DMS153 treated with DMSO at 0.1 percent for 48 hours (cell line): ENCODE data around the gene GALNT6.
"Not testable (repeated sequence)": the region's sequence is repeated elsewhere in the genome, so short reads cannot be mapped to it uniquely, and the experiment has no call there.

ENCODE experiments used
- DNase-seq: peaks from one replicate; lab custom pipeline; 2025; ENCODE audit not compliant: unreplicated experiment; lab: John Stamatoyannopoulos, UW

The GALNT6 gene

DNA sequence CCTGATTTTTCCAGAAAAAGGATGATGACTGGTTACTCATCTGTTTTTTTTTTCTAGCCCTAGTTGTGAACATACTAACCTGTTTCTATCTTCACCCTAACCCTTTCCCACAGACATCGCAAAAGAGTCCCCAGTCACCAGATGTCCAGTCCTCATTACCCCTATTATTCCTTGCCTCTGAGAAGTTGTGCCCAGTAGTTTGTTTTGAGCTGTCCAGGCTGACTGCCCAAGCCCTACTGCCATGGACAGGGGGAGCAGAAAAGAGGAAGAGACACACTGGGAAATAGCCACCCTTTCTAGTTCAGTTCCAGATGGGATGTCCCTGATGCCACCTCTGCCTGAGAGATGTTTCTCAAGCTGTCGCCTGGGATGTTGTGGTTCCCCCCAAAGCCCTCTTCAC lies 30.9 kb downstream of the GALNT6 start:
- DNase-seq, result no peak

DNA sequence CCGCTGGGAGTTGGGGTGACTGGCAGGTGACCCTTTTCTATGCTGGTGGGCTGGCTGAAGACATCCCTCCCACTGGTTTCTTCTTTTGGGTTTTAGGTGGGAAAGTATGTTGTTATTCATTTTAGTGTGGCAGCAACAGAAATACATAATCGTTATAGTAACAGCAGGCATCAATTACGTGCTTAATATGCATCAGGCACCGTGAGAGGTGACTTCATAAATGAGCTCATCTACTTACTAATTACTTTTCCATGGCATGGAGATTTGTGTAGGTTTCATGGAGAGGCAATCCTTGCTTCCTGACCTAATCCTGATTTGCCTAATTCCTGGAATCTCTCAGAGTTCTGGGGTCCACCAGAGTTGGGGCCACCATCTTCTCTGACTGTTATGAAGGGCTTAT lies 31.4 kb downstream of the GALNT6 start:
- no peak for DNase-seq

DNA sequence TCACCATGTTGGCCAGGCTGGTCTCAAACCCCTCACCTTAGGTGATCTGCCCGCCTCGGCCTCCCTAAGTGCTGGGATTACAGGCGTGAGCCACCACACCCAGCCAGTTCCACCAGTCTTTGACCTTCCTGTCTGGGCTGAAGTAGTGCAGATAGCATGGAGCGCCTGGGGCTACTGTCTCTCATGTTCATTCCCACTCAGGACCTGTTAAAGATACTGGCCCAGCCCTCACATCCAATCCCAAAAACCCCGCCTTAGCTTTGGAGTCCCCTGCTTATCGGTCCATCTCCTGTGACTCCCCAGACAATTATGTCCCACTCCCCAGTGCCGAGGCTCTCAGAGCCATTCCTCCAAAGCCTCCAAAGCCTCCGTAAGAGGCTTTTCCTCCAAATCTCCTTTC lies 32.7 kb downstream of the GALNT6 start:
- DNase-seq, result no peak

DNA sequence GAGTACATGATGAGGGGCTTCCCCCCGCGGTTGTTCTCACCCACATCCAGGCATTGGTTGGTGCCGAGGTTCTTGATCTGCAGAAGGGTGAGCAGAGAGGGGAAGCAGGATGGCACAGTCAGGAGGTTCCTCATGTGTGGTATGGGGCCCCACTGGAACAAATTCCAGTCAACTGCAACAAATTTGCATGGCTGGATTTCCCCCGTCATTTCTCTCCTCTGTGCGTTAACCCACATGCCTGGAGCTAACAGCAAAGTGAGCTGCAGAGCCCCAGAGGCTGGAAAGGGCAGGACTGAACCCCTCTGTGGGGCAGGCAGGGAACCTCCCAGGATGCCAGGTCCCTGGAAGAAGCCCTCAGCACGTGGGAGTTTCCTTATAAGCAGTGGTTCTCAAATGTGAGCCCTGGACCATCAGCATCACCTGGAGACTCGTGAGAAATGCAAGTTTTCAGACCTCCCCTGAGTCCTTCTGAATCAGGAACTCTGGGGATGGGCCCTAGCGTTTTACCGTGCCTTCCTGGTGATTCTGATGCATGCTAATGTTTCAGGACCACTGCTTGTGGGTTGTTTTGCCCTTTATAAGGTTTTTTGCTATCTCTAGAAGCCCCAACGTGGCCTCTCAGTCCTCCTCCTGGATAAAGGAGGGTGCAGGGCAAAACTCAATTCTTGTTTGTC lies 33.7 kb downstream of the GALNT6 start:
- no peak for DNase-seq

DNA sequence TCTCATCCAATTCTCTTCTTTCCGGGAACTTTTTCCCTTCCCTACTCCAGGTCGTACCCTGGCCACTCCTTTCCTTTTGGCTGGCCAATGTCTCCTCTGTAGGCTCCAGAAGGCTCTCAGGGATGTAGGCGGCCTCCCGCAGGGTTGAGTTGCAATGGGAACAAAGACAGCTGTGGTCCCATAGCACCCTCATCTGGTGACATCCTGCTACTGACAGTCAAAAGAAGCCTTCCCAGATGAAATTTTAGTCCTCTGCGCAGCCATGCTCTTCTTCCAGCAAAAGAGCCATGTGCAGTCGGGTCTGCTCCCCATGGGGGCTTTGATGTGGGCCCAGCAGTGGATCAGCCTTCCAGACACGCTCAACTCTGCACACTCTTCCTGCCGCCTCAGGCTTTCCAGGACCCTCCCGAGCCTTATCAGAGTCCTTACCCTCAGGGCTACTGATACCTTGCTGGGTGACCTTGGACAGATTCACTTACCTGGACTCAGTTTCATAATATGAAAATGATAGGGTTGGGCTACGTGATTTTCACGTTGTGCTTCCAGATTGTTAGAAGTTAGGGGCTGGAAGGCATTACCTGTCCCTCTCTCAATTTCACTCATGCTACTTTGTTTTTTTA lies 39.2 kb downstream of the GALNT6 start:
- peak; percentile 27 for DNase-seq

DNA sequence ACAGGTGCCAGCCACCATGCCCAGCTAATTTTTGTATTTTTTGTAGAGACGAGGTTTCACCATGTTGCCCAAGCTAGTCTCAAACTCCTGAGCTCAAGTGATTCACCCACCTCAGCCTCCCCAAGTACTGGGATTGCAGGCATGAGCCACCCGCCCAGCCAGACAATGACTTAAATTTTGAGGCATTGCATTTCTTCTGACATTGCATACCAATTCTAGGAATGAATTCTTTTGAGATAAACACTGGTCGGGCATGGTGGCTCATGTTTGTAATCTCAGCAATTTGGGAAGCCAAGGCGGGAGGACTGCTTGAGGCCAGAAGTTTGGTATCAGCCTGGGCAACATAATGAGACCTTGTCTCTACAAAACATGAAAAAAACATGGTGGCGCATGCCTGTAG lies 42.2 kb downstream of the GALNT6 start:
- no peak for DNase-seq

DNA sequence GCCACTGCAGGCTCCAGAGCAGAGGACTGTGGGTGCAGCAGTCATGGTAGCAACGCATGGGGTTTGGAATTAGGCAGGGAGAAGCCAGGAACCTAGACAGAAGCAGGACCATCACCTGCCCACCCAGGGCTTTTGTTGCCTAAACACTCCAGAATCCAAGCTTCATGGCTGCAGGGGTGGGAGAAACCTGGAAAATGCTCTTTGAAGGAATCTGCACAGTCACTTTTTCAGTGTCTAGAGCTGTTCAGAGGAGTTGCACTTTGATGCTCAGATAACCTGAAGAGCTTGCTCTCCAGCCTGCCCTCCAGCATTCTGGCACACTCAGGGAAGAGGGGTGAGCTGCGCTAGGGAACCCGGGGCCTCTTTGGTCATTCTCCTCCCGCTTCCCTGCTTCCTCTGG lies 43.1 kb downstream of the GALNT6 start:
- no peak for DNase-seq

DNA sequence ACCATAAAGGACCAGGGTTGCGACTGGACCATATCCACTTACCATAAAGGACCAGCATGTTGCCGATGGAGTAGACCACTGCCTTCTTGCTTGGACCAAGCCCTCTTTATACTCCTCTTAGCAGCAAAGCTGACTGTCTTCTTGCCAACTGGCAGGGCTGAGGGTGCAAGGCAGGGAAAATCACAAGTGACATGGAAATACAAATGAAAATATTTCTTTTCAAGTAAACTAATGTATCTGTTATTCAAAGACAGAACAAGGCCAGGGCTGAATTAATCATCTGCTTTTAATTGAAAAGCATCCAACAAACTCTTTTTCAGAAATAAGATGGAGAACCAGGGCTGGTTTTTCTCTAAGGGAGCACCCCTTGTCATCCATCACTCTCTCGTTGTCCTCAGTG lies 44.6 kb downstream of the GALNT6 start, which contains the start of gene CELA1:
Gene CELA1, minus strand, starts transcription at position 99 of the 400 bp plus-strand sequence. Its CDS starts 41 bp downstream, at position 58.
- no peak for DNase-seq

DNA sequence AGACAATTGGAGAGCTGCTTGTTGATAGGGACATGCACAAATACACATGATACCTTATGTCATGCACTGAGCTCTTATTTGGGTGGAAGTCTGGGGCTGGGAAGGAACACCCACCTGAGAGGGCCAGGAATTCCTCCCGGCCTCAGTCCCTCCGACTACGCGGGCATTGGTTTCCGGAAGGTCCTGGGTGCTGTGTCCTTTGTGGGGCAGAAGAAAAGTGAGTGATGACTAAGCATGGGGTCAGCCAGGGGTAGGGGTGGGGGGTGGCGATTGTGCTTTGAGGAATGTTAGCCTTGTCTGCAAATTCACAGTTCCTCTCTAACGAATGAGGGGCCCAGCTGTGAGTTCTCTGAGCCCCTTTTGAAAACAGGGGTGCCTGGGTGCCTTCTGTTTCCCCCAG lies 45.5 kb downstream of the GALNT6 start:
- DNase-seq, result no peak

DNA sequence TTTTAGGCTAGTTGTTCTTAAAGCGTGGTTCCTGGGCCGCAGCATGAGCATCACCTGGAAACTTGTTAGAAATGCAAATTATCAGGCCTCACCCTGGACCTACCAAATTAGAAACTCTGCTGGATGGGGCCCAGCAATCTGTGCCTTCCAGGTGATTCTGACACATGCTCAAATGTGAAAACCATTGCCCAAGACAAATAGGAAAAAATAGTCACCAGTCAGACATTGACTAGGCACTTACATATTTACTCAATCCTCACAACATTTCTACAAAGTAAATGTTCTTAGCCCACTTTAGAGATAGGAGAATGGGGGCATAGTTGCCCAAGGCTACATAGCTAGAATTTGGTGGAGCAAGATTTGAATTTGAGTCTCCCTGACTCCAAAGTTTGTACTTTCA lies 48.0 kb downstream of the GALNT6 start:
- DNase-seq, result no peak

DNA sequence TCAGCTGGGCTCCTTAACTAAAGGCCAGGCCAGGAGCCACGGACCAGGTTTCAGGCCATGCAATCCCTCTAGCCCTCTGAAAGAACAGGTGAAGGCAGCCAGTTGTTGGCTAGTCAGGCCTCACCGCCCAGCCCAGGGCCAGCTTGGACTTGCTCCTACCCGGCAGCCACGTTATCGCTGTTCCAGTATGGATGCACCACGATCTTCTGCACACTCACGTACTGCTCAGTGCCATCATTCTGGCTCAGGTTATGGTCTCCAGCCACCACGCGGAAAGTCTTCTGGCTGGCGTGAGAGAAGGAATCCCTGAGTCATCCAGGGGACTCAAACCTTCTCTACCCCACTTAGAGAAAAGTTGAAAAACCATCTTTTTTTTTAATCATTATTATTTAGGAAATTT lies 48.8 kb downstream of the GALNT6 start:
- no peak for DNase-seq

DNA sequence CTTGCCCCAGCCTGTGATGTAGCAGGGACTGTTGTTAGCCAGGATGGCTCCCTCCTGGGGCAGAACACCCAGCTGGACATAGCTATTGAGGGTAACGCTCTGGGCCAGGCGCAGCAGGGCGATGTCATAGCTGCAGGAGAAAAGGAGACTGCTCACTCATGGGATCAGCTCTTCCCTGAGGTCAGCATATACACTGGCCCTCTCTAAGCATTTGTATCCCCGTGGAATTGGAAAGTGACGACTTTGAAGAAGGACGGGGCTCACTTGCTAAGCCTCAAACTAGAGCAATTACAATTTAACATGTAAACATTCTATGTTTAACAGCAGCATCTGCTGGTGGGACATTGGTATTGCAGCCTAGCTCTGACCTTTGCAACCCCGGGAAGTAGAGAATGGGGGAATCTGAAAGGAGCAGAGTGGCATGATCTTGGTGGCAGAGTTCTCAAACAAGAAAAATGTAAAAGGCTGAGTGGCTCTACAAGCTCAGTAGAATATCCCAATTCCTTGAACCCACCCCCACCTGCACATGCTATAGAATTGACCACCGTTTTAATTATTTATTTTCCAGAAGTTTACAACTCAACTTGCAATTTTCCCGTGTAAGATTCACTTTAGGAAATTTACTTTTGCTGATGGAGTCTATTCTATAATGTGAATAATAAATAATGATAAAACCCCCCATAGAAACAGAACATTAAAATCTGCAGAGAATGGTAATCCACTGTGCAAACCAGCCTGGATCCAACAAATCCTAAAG lies 49.8 kb downstream of the GALNT6 start:
- DNase-seq, result peak; percentile 76

DNA sequence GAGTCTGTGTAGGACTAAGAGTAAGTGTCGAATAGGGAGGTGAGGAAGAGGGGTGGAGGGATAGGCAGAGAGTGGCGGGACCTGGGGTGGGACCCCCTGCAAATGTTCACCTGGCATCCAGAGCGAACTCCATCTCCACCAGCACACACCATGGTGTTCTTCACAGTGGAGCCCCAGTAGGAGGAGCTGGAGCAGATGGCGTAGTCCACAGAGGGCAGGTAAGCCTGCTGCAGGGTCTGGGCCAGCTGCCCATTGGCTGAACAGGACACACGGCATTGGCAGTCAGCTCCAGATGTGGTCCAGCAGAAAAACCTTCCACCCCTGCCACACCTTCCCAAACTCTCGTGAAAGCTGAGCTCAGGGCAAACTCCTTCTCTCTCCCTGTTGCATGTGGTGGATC lies 51.5 kb downstream of the GALNT6 start:
- no peak for DNase-seq

DNA sequence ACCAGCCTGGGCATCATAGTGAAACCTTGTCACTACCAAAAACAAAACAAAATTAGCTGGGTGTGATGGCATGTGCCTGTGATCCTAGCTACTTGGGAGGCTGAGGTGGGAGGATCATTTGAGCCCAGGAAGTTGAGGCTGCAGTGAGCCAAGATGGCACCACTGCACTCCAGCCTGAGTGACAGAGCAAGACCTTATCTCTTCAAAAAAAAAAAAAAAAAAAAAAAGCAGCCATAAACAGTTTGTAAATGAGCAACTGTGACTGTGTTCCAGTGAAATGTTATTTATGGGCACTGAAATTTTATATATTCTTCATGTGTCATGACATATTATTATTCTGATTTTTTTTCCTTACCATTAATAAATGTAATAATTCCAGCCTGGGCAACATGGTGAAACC lies 53.9 kb downstream of the GALNT6 start:
- not testable (repeated sequence) for DNase-seq

DNA sequence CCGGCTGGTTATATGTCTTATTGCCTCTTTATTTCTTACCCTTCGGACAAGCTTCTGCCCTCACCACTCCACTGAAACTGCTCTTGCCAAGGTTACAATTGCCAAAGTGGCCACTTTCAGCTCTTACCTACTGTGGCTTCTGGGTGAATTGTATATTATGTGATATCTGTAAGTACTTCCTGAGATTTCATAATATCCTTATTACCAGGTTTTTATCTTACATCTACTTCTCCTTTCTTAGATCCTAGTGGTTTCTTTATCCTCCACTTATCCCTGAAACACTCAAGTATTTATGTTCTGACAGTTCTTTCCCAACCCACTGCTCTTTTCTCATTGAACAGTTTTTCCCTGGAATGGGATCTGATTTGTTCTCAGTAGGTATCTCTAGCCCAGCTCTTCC lies 55.3 kb downstream of the GALNT6 start:
- no peak for DNase-seq

DNA sequence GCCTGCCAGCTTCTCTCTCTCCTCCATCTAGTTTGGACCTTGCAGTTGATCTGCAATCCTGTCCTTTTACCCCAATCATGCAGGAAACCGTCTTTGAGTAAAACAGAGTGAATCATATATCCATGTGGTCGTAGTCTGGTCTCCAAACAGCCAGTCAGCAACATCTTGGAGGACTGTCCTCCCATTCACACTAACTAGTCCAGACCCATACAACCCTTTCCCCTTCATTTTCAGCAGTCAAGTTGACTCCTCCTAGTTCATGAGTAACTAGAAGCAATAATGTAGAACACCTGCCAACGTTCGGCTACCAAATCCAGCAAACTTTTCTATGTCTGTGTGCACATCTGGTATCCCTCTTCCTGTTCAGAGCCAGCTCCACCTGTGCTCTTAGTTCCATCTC lies 56.4 kb downstream of the GALNT6 start:
- no peak for DNase-seq

DNA sequence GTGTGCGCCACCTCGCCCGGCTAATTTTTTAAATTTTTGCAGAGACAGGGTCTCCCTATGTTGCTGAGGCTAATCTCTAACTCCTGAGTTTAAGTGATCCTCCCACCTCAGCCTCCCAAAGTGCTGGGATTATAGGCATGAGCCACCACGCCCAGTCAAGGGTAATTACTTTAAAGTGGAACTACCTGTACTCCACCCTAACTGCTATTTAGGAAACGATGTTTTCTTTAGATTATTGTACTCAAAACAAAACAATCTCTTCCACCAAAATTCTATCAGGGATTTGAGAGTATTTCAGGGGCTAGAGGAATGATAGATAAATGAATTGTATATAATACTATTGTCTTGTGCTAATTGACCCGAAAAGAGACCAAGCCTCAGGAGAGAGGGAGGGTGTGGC lies 57.7 kb downstream of the GALNT6 start:
- DNase-seq, result no peak

DNA sequence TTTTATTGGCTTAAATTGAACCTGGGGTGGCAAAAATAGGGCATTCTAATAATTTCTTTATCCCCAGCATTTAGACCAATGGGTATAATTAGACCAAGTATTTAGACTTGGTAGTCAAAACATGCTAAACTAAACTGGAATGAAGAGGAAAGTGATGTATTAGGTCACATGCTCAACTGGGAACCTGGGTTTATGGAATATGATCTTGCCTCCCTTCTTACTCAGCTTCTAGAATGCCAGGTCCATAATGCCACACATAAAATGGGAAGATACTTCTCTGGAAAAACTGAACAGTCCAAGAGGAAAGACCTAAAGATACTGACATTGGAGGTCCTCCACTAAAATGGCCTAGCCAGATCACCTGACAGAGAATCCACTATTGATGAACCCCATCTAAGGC lies 61.0 kb downstream of the GALNT6 start:
- DNase-seq, result no peak

DNA sequence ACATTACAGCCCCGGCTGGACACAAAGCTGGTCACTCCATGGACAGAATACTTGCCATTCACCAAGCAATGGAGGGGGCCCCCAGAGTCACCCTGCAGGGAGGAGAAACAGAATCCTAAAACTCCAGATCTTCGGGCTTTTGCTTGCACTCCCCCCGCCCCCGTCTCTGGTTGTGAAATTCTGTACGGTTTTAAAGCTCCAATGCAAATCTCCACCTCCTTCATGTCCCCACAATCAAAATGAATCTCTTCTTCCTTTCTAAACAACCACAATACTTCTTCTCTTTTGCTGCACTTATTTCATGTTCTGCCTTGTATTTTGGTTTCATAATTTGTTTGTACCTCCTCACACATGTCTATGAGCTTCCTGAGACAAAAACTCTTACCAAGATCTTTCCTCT lies 61.5 kb downstream of the GALNT6 start:
- DNase-seq, result no peak

DNA sequence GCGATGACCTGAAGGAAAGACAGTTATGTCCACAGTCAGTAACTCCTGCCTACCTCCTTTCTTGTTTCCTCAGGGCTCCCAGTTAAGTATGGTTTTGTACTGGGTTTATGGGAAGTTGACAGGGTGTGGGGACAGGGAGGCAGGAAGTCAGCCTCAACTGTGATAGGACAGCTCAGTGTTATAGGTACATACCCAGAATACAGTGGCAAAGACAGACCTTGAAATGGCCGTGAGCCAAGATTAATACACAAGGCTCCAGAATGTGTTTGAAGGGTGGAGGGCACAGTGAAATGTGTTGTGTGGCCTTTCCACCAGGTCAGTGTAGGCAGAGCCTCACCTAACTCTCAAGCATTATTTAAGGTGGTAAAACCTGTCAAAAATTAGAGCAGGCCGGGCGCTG lies 62.6 kb downstream of the GALNT6 start:
- DNase-seq, result no peak

DNA sequence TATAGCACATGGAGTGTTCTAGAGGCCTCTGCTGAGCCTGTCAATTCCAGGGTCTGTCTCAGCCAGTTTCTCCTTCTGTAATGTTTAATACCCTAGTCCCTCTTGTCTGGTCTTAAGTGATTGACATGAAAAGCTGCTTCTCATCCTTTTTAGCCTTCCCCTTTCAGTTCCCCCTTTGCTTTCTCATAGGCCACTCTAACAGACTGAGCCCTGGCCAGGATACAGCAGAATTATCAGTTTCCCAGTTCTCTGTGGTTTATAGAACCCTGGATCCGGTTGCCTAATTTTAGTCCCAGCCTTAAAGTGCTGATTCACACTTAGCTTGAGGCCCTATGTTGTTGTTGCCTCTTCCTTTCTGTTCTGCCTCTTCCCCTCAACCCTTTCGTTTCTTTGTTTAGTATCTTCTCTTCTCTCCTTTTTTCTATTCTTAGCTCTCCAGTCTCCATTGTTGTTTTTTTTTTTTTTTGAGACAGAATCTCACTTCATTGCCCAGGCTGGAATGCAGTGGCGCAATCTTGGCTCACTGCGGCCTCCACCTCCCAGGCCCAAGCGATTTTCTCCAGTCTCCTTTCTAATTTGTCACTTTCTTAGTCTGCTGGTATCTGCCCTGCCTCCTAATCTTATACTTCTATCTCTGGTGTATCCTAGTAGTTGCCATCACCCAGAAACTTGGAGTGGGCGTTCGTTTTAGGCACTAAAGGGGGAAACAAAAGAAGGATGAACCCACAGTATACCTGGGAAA lies 64.3 kb downstream of the GALNT6 start:
- DNase-seq, result no peak

DNA sequence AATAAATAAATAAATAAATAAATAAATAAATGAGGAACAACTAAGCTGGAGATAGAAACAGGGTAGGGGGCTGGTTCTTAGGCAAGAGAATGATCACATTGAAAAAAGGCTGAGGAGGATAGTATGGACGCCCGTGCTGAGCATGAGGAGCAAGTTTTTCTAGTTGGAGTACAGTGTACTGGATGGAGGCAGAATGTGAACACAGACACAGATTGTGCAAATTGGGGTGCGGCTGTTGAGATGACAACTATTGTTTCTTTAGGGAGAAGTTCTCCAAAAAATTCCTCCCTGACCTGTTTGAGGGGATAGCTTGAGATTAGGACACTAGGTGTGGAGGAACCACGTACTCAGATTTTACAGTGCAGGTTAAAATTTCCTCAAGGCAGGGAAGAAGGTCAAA lies 66.3 kb downstream of the GALNT6 start:
- DNase-seq, result no peak
